Effector memory CD8-positive, alpha-beta T cell (primary cell): ENCODE data around the gene CORIN.

ENCODE experiments used
- ATAC-seq: fragments of 150-1000 bp; cut with Tn5 transposase; replicated peaks from 2 replicates; pipeline ENCODE4 v1.10.0; 2021; ENCODE audit warnings: mild to moderate bottlenecking, moderate library complexity
- DNase-seq, 3 experiments: peaks; one replicate each; pipeline ENCODE4 v3.0.0; 2021
- H3K27ac Mint-ChIP-seq, 2 donors: one replicate each; pipeline ENCODE4 v1.8.0; 2022; ENCODE audit warnings: mild to moderate bottlenecking in 2 of 2, mixed read lengths in 2 of 2, moderate library complexity in 2 of 2
- H3K27me3 Mint-ChIP-seq, 2 donors: one replicate each; pipeline ENCODE4 v1.8.0; 2022; ENCODE audit warnings: mixed read lengths in 2 of 2
- H3K36me3 Mint-ChIP-seq: one replicate; pipeline ENCODE4 v1.8.0; 2022; ENCODE audit warnings: mild to moderate bottlenecking, moderate library complexity, mixed read lengths; ENCODE audit not compliant: insufficient read depth
- H3K4me1 Mint-ChIP-seq, 2 donors: one replicate each; pipeline ENCODE4 v1.8.0; 2022; ENCODE audit warnings: low read depth in 2 of 2, mixed read lengths in 2 of 2
- H3K4me3 Mint-ChIP-seq, 2 donors: one replicate each; pipeline ENCODE4 v1.8.0; 2022; ENCODE audit warnings: mild to moderate bottlenecking in 2 of 2, mixed read lengths in 2 of 2, moderate library complexity in 2 of 2
- H3K9me3 Mint-ChIP-seq, 2 donors: one replicate each; pipeline ENCODE4 v1.8.0; 2022; ENCODE audit warnings: mixed read lengths in 2 of 2

The CORIN gene

GRCh38 chr4:47598896-47599295, 239.0 kb downstream of the CORIN start:
- no peak for ATAC-seq

DNA sequence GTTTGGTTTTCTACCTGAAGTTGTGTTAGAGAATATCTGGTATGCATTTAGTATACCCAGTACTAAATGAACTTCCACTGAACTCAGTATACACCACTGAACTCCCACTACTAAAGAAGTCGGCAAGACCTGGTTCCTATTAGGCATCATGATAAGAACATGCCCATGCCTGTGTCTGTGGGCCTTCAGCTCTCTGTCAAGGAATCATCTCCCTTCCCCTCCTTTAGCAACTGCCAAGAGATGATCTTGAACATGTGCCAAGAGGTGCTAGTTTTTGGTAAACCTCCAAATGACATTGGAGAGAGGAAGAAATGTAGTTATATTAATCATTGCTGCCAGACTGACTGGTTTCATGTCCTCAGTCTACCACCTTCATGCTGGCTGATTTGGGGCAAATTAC, 239.5 kb downstream of the CORIN start:
- DNase-seq, result no peak
- no peak for ATAC-seq

More at GRCh38 chr4:47598896-47599295, 239.0 kb downstream of the CORIN start:
- H3K27ac Mint-ChIP-seq, result no peak overlapping the region
- no peaks in the 10 kb centered on the region for H3K9me3 Mint-ChIP-seq
- H3K36me3 Mint-ChIP-seq, result no peaks in the 10 kb centered on the region
- DNase-seq, result no peak
- no peaks in the 10 kb centered on the region for H3K27me3 Mint-ChIP-seq
- H3K4me1 Mint-ChIP-seq, result no peaks in the 10 kb centered on the region
- H3K4me3 Mint-ChIP-seq, result no peak overlapping the region

GRCh38 chr4:47597696-47598095, 240.2 kb downstream of the CORIN start:
- Mint-ChIP-seq H3K4me1 (no peaks in the 10 kb centered on the region), H3K9me3 (no peaks in the 10 kb centered on the region), H3K36me3 (no peaks in the 10 kb centered on the region), H3K27ac (no peak overlapping the region), H3K27me3 (no peaks in the 10 kb centered on the region), H3K4me3 (no peak overlapping the region)
- ATAC-seq, result no peak
- DNase-seq, result no peak

More for the DNA sequence above, 239.5 kb downstream of the CORIN start:
- no peaks in the 10 kb centered on the region for H3K4me1 Mint-ChIP-seq
- no peaks in the 10 kb centered on the region for H3K36me3 Mint-ChIP-seq
- no peak overlapping the region for H3K27ac Mint-ChIP-seq
- no peaks in the 10 kb centered on the region for H3K27me3 Mint-ChIP-seq
- H3K4me3 Mint-ChIP-seq, result no peak overlapping the region
- no peaks in the 10 kb centered on the region for H3K9me3 Mint-ChIP-seq

- Mint-ChIP-seq H3K9me3 (no peaks in the 10 kb centered on the region), H3K27me3 (no peaks in the 10 kb centered on the region), H3K4me1 (no peaks in the 10 kb centered on the region), H3K4me3 (no peak overlapping the region), H3K27ac (no peak overlapping the region), H3K36me3 (peaks cover 7% of the 10 kb centered on the region)
- DNase-seq (no peak), ATAC-seq (no peak)
These were observed 247.5 kb downstream of the CORIN start for GRCh38 chr4:47590325-47590724.

DNA sequence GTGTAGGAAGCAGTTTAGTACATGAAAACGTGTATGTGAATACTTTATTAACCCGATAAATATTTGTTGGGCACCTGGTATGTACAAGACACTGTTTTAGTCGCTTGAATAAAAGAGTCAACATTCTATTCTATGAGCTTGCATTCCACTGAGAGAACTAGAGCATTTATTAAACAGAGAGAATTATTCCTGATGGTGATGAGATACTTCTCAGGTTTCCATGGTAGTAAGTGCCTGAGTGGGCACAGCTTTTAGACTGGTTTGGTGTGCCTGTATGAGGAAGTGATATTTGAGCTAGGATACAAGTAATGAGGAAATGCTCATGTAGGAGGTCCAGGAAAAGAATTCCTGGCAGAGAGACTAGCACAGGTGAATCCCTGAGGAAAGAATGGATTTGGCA, 258.6 kb downstream of the CORIN start:
- H3K9me3 Mint-ChIP-seq, result no peaks in the 10 kb centered on the region
- no peak for DNase-seq

DNA sequence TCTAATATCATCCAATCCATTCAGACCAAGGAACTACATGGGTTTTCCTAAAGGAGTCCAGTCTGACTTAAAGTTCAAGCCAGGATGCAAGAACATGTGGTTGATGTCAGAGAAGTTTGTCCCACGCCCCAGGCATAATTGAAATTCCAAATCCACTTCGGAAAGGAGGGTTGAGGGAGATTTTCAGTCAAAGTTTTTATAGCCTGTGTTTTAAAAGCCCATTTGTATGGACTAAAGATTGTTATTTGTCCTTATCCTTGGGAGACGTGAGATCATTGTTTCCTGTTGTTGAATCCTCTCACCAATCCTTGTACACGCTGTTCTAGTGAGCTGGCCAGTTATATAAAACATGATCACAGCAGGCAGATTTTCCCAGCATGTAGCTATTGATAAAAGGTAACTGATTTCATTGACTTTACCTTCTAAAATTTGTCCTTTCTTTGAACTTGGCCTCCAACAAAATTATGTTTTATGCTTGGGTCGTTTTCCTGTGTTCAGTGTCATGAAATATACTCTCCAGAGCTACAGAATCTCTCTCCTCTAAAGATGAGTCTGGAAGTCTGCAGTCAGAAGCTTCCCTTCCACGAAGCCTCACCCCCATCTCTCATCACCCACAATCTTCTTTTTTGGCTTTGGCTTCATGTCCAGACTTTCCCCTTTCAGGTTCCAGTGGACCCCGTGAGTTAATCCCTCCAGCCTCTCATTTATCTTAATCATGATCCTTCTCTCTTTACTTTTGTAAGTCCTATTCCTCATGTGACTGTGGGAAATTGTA, 259.9 kb downstream of the CORIN start:
- H3K36me3 Mint-ChIP-seq, result peaks cover 14% of the 10 kb centered on the region
- no peak overlapping the region for H3K4me3 Mint-ChIP-seq
- DNase-seq (no peak), ATAC-seq (no peak)
- H3K9me3 Mint-ChIP-seq, result no peaks in the 10 kb centered on the region
- no peaks in the 10 kb centered on the region for H3K4me1 Mint-ChIP-seq
- H3K27ac Mint-ChIP-seq, result no peak overlapping the region
- no peaks in the 10 kb centered on the region for H3K27me3 Mint-ChIP-seq

More for the DNA sequence above, 258.6 kb downstream of the CORIN start:
- H3K27me3 Mint-ChIP-seq, result no peaks in the 10 kb centered on the region
- H3K4me1 Mint-ChIP-seq, result no peaks in the 10 kb centered on the region
- no peak for ATAC-seq
- no peak overlapping the region for H3K27ac Mint-ChIP-seq
- no peak overlapping the region for H3K4me3 Mint-ChIP-seq
- peaks cover 14% of the 10 kb centered on the region for H3K36me3 Mint-ChIP-seq

- no peak overlapping the region for H3K27ac Mint-ChIP-seq
- H3K4me3 Mint-ChIP-seq, result no peak overlapping the region
- H3K36me3 Mint-ChIP-seq, result peaks cover 17% of the 10 kb centered on the region
- H3K9me3 Mint-ChIP-seq, result no peaks in the 10 kb centered on the region
- ATAC-seq (no peak), DNase-seq (no peak)
- no peaks in the 10 kb centered on the region for H3K27me3 Mint-ChIP-seq
- H3K4me1 Mint-ChIP-seq, result no peaks in the 10 kb centered on the region
These were observed 264.9 kb downstream of the CORIN start for GRCh38 chr4:47572981-47573380.

GRCh38 chr4:47570816-47571215, 267.1 kb downstream of the CORIN start:
- no peaks in the 10 kb centered on the region for H3K4me1 Mint-ChIP-seq
- H3K36me3 Mint-ChIP-seq, result peaks cover 7% of the 10 kb centered on the region
- H3K27me3 Mint-ChIP-seq, result no peaks in the 10 kb centered on the region
- no peak for ATAC-seq
- H3K27ac Mint-ChIP-seq, result peak overlapping the region in 1 of 2 donors; percentile 38
- H3K9me3 Mint-ChIP-seq, result no peaks in the 10 kb centered on the region
- no peak overlapping the region for H3K4me3 Mint-ChIP-seq
- no peak for DNase-seq

GRCh38 chr4:47567511-47567910, 270.4 kb downstream of the CORIN start:
- Mint-ChIP-seq H3K4me1 (no peaks in the 10 kb centered on the region), H3K27ac (peak overlapping the region in 1 of 2 donors; percentile 20), H3K4me3 (no peak overlapping the region), H3K36me3 (peaks cover 3% of the 10 kb centered on the region), H3K27me3 (no peaks in the 10 kb centered on the region), H3K9me3 (no peaks in the 10 kb centered on the region)
- ATAC-seq (no peak), DNase-seq (no peak)

GRCh38 chr4:47566969-47567368, 270.9 kb downstream of the CORIN start:
- Mint-ChIP-seq H3K27me3 (no peaks in the 10 kb centered on the region), H3K9me3 (no peaks in the 10 kb centered on the region), H3K27ac (no peak overlapping the region), H3K4me3 (no peak overlapping the region), H3K4me1 (peaks cover 0 to 4% of the 10 kb centered on the region in 2 donors), H3K36me3 (no peaks in the 10 kb centered on the region)
- ATAC-seq (no peak), DNase-seq (no peak)

- no peaks in the 10 kb centered on the region for H3K27me3 Mint-ChIP-seq
- H3K4me1 Mint-ChIP-seq, result peaks cover 0 to 4% of the 10 kb centered on the region in 2 donors
- no peak for DNase-seq
- H3K9me3 Mint-ChIP-seq, result no peaks in the 10 kb centered on the region
- H3K4me3 Mint-ChIP-seq, result no peak overlapping the region
- no peak for ATAC-seq
- no peak overlapping the region for H3K27ac Mint-ChIP-seq
- H3K36me3 Mint-ChIP-seq, result no peaks in the 10 kb centered on the region
These were observed 271.3 kb downstream of the CORIN start for GRCh38 chr4:47566566-47566965.

DNA sequence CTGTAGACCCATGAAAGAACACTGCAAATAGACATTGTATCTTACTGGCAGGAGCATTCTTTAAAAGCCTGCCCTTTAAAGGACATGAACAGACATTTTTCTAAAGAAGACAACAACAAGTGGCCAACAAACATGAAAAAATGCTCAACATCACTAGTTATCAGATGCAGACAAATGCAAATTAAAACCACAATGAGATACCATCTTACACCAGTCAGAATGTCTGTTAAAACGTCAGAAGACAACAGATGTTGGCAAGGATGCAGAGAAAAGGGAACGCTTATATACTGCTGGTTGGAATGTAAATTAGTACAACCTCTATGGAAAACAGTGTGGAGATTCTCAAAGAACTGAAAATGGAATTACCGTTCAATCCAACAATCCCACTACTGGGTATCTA, 275.6 kb downstream of the CORIN start:
- no peak overlapping the region for H3K27ac Mint-ChIP-seq
- no peak for DNase-seq
- peaks cover 0 to 4% of the 10 kb centered on the region in 2 donors for H3K4me1 Mint-ChIP-seq

GRCh38 chr4:47561331-47561730, 276.5 kb downstream of the CORIN start:
- DNase-seq (no peak), ATAC-seq (no peak)
- Mint-ChIP-seq H3K27ac (no peak overlapping the region), H3K4me1 (peaks cover 0 to 4% of the 10 kb centered on the region in 2 donors), H3K36me3 (no peaks in the 10 kb centered on the region), H3K4me3 (no peak overlapping the region), H3K9me3 (no peaks in the 10 kb centered on the region), H3K27me3 (no peaks in the 10 kb centered on the region)

More for the DNA sequence above, 275.6 kb downstream of the CORIN start:
- no peak overlapping the region for H3K4me3 Mint-ChIP-seq
- H3K27me3 Mint-ChIP-seq, result no peaks in the 10 kb centered on the region
- peak; percentile 71 for ATAC-seq
- no peaks in the 10 kb centered on the region for H3K9me3 Mint-ChIP-seq
- H3K36me3 Mint-ChIP-seq, result no peaks in the 10 kb centered on the region

- DNase-seq, result no peak
- H3K9me3 Mint-ChIP-seq, result no peaks in the 10 kb centered on the region
- no peaks in the 10 kb centered on the region for H3K36me3 Mint-ChIP-seq
- H3K4me1 Mint-ChIP-seq, result peaks cover 0 to 4% of the 10 kb centered on the region in 2 donors
- H3K27ac Mint-ChIP-seq, result no peak overlapping the region
- ATAC-seq, result no peak
- H3K27me3 Mint-ChIP-seq, result no peaks in the 10 kb centered on the region
- H3K4me3 Mint-ChIP-seq, result no peak overlapping the region
These were observed 277.2 kb downstream of the CORIN start for GRCh38 chr4:47560682-47561081.
